Activated CD8-positive, alpha-beta memory T cell treated with anti-CD3 and anti-CD28 coated beads, Interleukin-2, amount 50 U/mL, for 1 hour (primary cell): Measurements from ENCODE around the gene PNPLA3.

ENCODE experiments used
- DNase-seq: peaks from one replicate; pipeline ENCODE4 v3.0.0-alpha.2; 2020; ENCODE audit errors: extremely low read depth

The PNPLA3 gene

GRCh38 chr22:43924877-43925276 lies 1.3 kb downstream of the PNPLA3 start:
- no peak for DNase-seq

- DNase-seq: no peak
Observed at GRCh38 chr22:43925433-43926348, 2.1 kb downstream of the PNPLA3 start.

- DNase-seq: no peak
Observed at GRCh38 chr22:43926349-43926710, 2.7 kb downstream of the PNPLA3 start.

GRCh38 chr22:43928468-43928867 lies 4.9 kb downstream of the PNPLA3 start:
- no peak for DNase-seq

- no peak for DNase-seq
Observed at GRCh38 chr22:43928908-43929307, 5.3 kb downstream of the PNPLA3 start.

- no peak for DNase-seq
Observed at GRCh38 chr22:43931771-43932170, 8.2 kb downstream of the PNPLA3 start.

GRCh38 chr22:43941449-43941848 lies 17.8 kb downstream of the PNPLA3 start:
- DNase-seq: no peak

- no peak for DNase-seq
Observed at GRCh38 chr22:43944670-43945430, 21.2 kb downstream of the PNPLA3 start.

GRCh38 chr22:43945632-43946383 lies 22.2 kb downstream of the PNPLA3 start:
- no peak for DNase-seq

GRCh38 chr22:43946384-43946667 lies 22.7 kb downstream of the PNPLA3 start:
- no peak for DNase-seq

- DNase-seq: no peak
Observed at GRCh38 chr22:43948836-43949406, 25.3 kb downstream of the PNPLA3 start.

GRCh38 chr22:43951391-43951790 lies 27.8 kb downstream of the PNPLA3 start:
- DNase-seq: no peak

- no peak for DNase-seq
Observed at GRCh38 chr22:43951966-43952365, 28.4 kb downstream of the PNPLA3 start.

- no peak for DNase-seq
Observed at GRCh38 chr22:43953988-43954785, 30.6 kb downstream of the PNPLA3 start.

GRCh38 chr22:43955040-43955882 lies 31.7 kb downstream of the PNPLA3 start, which contains the start of gene SAMM50:
SAMM50 (plus strand) TSS chr22:43955442; CDS start chr22:43955578, 136 bp downstream.
- DNase-seq: peak; percentile 69

- no peak for DNase-seq
Observed at GRCh38 chr22:43955883-43956782, 32.5 kb downstream of the PNPLA3 start.

- DNase-seq: no peak
Observed at GRCh38 chr22:43956805-43957463, 33.3 kb downstream of the PNPLA3 start.

GRCh38 chr22:43957871-43958270 lies 34.3 kb downstream of the PNPLA3 start:
- no peak for DNase-seq
